ENCODE results near the gene EPHA1. TPM values are rescaled to one million over a fixed set of nuclear protein-coding genes. Genes with fewer than 3 reads are reported as not detected.
"Not testable (repeated sequence)": the region's sequence is repeated elsewhere in the genome, so short reads cannot be mapped to it uniquely, and the experiment has no call there.

The EPHA1 gene
- total and polyA plus RNA-seq, 2 experiments from 2014 or later = 60.7 to 154 TPM

DNA sequence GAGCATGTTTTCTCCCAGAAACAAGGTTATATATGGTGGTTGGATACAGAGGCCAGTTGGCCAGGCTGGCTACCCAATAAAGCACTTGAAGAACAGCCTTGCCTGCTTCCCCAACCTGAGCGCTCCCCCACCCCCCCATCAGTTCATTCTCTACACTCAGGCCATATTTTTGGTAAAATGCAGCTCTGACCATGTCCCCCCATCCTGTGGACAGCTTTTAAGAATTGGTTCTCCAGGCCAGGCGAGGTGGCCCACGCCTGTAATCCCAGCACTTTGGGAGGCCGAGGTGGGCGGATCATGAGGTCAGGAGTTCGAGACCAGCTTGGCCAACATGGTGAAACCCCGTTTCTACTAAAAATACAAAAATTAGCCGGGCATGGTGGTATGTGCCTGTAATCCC is 16.2 kb downstream of the EPHA1 start:
- not testable (repeated sequence) for H3K4me1 ChIP-seq (ENCODE audit: insufficient read depth); H3K79me2 ChIP-seq (replicated peaks; ENCODE audit: insufficient read depth); H3K9me2 ChIP-seq (ENCODE audit: insufficient read depth); H3K4me2 ChIP-seq; ATAC-seq; DNase-seq (ENCODE audit: low spot score); H3K27me3 ChIP-seq (ENCODE audit: insufficient read depth); H3K4me1 Mint-ChIP-seq; H3K4me3 ChIP-seq; H3K9me3 Mint-ChIP-seq; H3K27ac Mint-ChIP-seq; H2AFZ ChIP-seq; H3K27ac ChIP-seq (ENCODE audit: low read depth); H3K4me3 Mint-ChIP-seq
- Histone ChIP-seq H3F3A (replicated peaks; ENCODE audit: low read depth) (peaks cover 62% of the 10 kb centered on the region), H4K20me1 (replicated peaks; ENCODE audit: insufficient read depth) (peaks cover 12% of the 10 kb centered on the region), H3K36me3 (ENCODE audit: insufficient read depth) (peaks cover 35% of the 10 kb centered on the region)
- Mint-ChIP-seq H3K27me3 (ENCODE audit: insufficient read depth, low read depth, poor library complexity) (peaks cover 34% of the 10 kb centered on the region), H3K36me3 (ENCODE audit: low read depth) (peaks cover 91% of the 10 kb centered on the region)

- Mint-ChIP-seq H3K36me3 (ENCODE audit: low read depth) (peaks cover 85% of the 10 kb centered on the region), H3K4me1 (peaks cover 3% of the 10 kb centered on the region; the same call in 2 of the 3 replicates), H3K9me3 (no peaks in the 10 kb centered on the region; the same call in 2 of the 3 replicates), H3K27ac (no peak overlapping the region), H3K4me3 (no peak overlapping the region), H3K27me3 (ENCODE audit: insufficient read depth, low read depth, poor library complexity) (peaks cover 34% of the 10 kb centered on the region)
- no peak for ATAC-seq
- TF ChIP-seq JUNB (IDR thresholded peaks at IDR 0.05; ENCODE audit: unreplicated experiment) = no peak
- 0 out of 2 replicates have a peak, but pooled peaks have one; percentile 20 for TF ChIP-seq POLR2AphosphoS5 (IDR thresholded peaks at IDR 0.05; ENCODE audit: low read depth)
- no peak for TF ChIP-seq STAT1 (IDR thresholded peaks at IDR 0.05; ENCODE audit: unreplicated experiment)
- no peak for TF ChIP-seq EZH2phosphoT487 (IDR thresholded peaks at IDR 0.05; ENCODE audit: unreplicated experiment)
- TF ChIP-seq ZNF114 (CRISPR knock-in tag; IDR thresholded peaks at IDR 0.05) = no peak
- peaks cover 7% of the 10 kb centered on the region for H4K20me1 ChIP-seq (replicated peaks; ENCODE audit: insufficient read depth)
- 0 out of 2 replicates have a peak, but pooled peaks cover under 1% of the 10 kb centered on the region for H3K79me2 ChIP-seq (replicated peaks; ENCODE audit: insufficient read depth)
- no peak overlapping the region for H2AFZ ChIP-seq
- peaks cover 31% of the 10 kb centered on the region for H3K36me3 ChIP-seq (ENCODE audit: insufficient read depth)
- H3K4me2 ChIP-seq = no peak overlapping the region
- no peaks in the 10 kb centered on the region for H3K9me2 ChIP-seq (ENCODE audit: insufficient read depth)
- peaks cover 62% of the 10 kb centered on the region for H3F3A ChIP-seq (replicated peaks; ENCODE audit: low read depth)
- no peaks in the 10 kb centered on the region for H3K27me3 ChIP-seq (ENCODE audit: insufficient read depth)
- no peak overlapping the region; the same call in 1 of the 2 replicates for H3K27ac ChIP-seq (ENCODE audit: low read depth)
- H3K4me3 ChIP-seq = no peak overlapping the region
- H3K4me1 ChIP-seq (ENCODE audit: insufficient read depth) = no peaks in the 10 kb centered on the region; the same call in 1 of the 2 replicates
- no peak for DNase-seq (ENCODE audit: low spot score)
These were observed 16.9 kb downstream of the EPHA1 start for GRCh38 chr7:143391462-143392404.

GRCh38 chr7:143390773-143391317 is 17.8 kb downstream of the EPHA1 start:
- no peak overlapping the region; the same call in 1 of the 2 replicates for H3K27ac ChIP-seq (ENCODE audit: low read depth)
- no peaks in the 10 kb centered on the region for H3K9me2 ChIP-seq (ENCODE audit: insufficient read depth)
- peaks cover 34% of the 10 kb centered on the region for H3K27me3 Mint-ChIP-seq (ENCODE audit: insufficient read depth, low read depth, poor library complexity)
- peaks cover 7% of the 10 kb centered on the region for H4K20me1 ChIP-seq (replicated peaks; ENCODE audit: insufficient read depth)
- no peak overlapping the region for H3K4me3 ChIP-seq
- H3K4me1 Mint-ChIP-seq = peaks cover 3% of the 10 kb centered on the region; the same call in 2 of the 3 replicates
- no peak overlapping the region for H3K27ac Mint-ChIP-seq
- H3F3A ChIP-seq (replicated peaks; ENCODE audit: low read depth) = peaks cover 67% of the 10 kb centered on the region
- TF ChIP-seq EZH2phosphoT487 (IDR thresholded peaks at IDR 0.05; ENCODE audit: unreplicated experiment) (no peak), POLR2AphosphoS5 (IDR thresholded peaks at IDR 0.05; ENCODE audit: low read depth) (0 out of 2 replicates have a peak, but pooled peaks have one; percentile 35), CREB1 (CRISPR knock-in tag; IDR thresholded peaks at IDR 0.05; ENCODE audit: low read depth) (no peak)
- H3K79me2 ChIP-seq (replicated peaks; ENCODE audit: insufficient read depth) = peaks cover 8% of the 10 kb centered on the region; the same call in 1 of the 2 replicates
- H3K4me3 Mint-ChIP-seq = no peak overlapping the region
- ATAC-seq = no peak
- H3K4me2 ChIP-seq = no peak overlapping the region
- no peaks in the 10 kb centered on the region for H3K27me3 ChIP-seq (ENCODE audit: insufficient read depth)
- H2AFZ ChIP-seq = no peak overlapping the region
- DNase-seq (ENCODE audit: low spot score) = no peak
- H3K4me1 ChIP-seq (ENCODE audit: insufficient read depth) = no peaks in the 10 kb centered on the region; the same call in 1 of the 2 replicates
- H3K36me3 Mint-ChIP-seq (ENCODE audit: low read depth) = peaks cover 76% of the 10 kb centered on the region
- no peaks in the 10 kb centered on the region; the same call in 2 of the 3 replicates for H3K9me3 Mint-ChIP-seq
- H3K36me3 ChIP-seq (ENCODE audit: insufficient read depth) = peaks cover 29% of the 10 kb centered on the region

Data from GM23338 (cell line).